GM21515 (cell line): ENCODE data around the gene CIAPIN1.
"Not testable (repeated sequence)": the region's sequence is repeated elsewhere in the genome, so short reads cannot be mapped to it uniquely, and the experiment has no call there.

Experiments
- ATAC-seq: cut with Tn5 transposase; IDR thresholded peaks from one replicate; pipeline ENCODE4 v1.9.1; 2021; ENCODE audit not compliant: unreplicated experiment

Gene CIAPIN1

GRCh38 chr16:57407521-57408353, 39.4 kb downstream of the CIAPIN1 start:
- ATAC-seq, result no peak

- ATAC-seq, result no peak
Measured at GRCh38 chr16:57406881-57407280, 40.3 kb downstream of the CIAPIN1 start.

GRCh38 chr16:57405097-57405496, 42.1 kb downstream of the CIAPIN1 start:
- no peak for ATAC-seq

- no peak for ATAC-seq
Measured at GRCh38 chr16:57403965-57404817, 43.0 kb downstream of the CIAPIN1 start, which contains the start of gene CCL17. Gene CCL17, plus strand, starts transcription at chr16:57404767. Its CDS starts 9,166 bp downstream, at chr16:57413933.

- no peak for ATAC-seq
Measured at GRCh38 chr16:57401943-57402640, 45.1 kb downstream of the CIAPIN1 start.

- not testable (repeated sequence) for ATAC-seq
Measured at GRCh38 chr16:57397493-57397892, 49.7 kb downstream of the CIAPIN1 start.

- ATAC-seq, result no peak
Measured at GRCh38 chr16:57396786-57397185, 50.4 kb downstream of the CIAPIN1 start.

GRCh38 chr16:57395026-57395425, 52.2 kb downstream of the CIAPIN1 start:
- ATAC-seq, result no peak

- no peak for ATAC-seq
Measured at GRCh38 chr16:57394444-57394843, 52.7 kb downstream of the CIAPIN1 start.

GRCh38 chr16:57392694-57393093, 54.5 kb downstream of the CIAPIN1 start:
- no peak for ATAC-seq

GRCh38 chr16:57391708-57392107, 55.5 kb downstream of the CIAPIN1 start:
- no peak for ATAC-seq

GRCh38 chr16:57391300-57391699, 55.9 kb downstream of the CIAPIN1 start:
- no peak for ATAC-seq

- ATAC-seq, result no peak
Measured at GRCh38 chr16:57390636-57391295, 56.4 kb downstream of the CIAPIN1 start.

GRCh38 chr16:57389087-57389468, 58.1 kb downstream of the CIAPIN1 start:
- no peak for ATAC-seq

- ATAC-seq, result no peak
Measured at GRCh38 chr16:57388359-57389086, 58.7 kb downstream of the CIAPIN1 start.

- ATAC-seq, result no peak
Measured at GRCh38 chr16:57387598-57388354, 59.4 kb downstream of the CIAPIN1 start.

- ATAC-seq, result no peak
Measured at GRCh38 chr16:57386381-57386951, 60.7 kb downstream of the CIAPIN1 start.

- ATAC-seq, result no peak
Measured at GRCh38 chr16:57385083-57385482, 62.1 kb downstream of the CIAPIN1 start.
